Femur (tissue), 1 donor: ENCODE data around the gene CCDC85C.
A peak's percentile ranks its signal among the peaks of the same experiment; 100 is the strongest.

Experiments
- DNase-seq: peaks from one replicate; pipeline ENCODE4 v3.0.0-alpha.2; 2017

The CCDC85C gene

GRCh38 chr14:99604766-99605298, 825 bp upstream of the CCDC85C start:
- DNase-seq, result no peak

- DNase-seq, result peak; percentile 96
Measured at GRCh38 chr14:99604278-99604765, 315 bp upstream of the CCDC85C start.

GRCh38 chr14:99602788-99603415, 1.1 kb downstream of the CCDC85C start:
- no peak for DNase-seq

GRCh38 chr14:99602054-99602787, 1.8 kb downstream of the CCDC85C start:
- DNase-seq, result no peak

- DNase-seq, result no peak
Measured at GRCh38 chr14:99601361-99601831, 2.6 kb downstream of the CCDC85C start.

- no peak for DNase-seq
Measured at GRCh38 chr14:99600232-99600888, 3.6 kb downstream of the CCDC85C start.

- DNase-seq, result no peak
Measured at GRCh38 chr14:99599393-99599792, 4.6 kb downstream of the CCDC85C start.

GRCh38 chr14:99598774-99599173, 5.2 kb downstream of the CCDC85C start:
- no peak for DNase-seq

GRCh38 chr14:99597911-99598600, 6.0 kb downstream of the CCDC85C start:
- no peak for DNase-seq

- DNase-seq, result no peak
Measured at GRCh38 chr14:99596772-99597171, 7.2 kb downstream of the CCDC85C start.

- DNase-seq, result no peak
Measured at GRCh38 chr14:99596071-99596627, 7.9 kb downstream of the CCDC85C start.

GRCh38 chr14:99595524-99595923, 8.5 kb downstream of the CCDC85C start:
- DNase-seq, result no peak

- no peak for DNase-seq
Measured at GRCh38 chr14:99595034-99595433, 9.0 kb downstream of the CCDC85C start.

- DNase-seq, result no peak
Measured at GRCh38 chr14:99593971-99594841, 9.8 kb downstream of the CCDC85C start.

GRCh38 chr14:99592933-99593753, 10.9 kb downstream of the CCDC85C start:
- no peak for DNase-seq

- DNase-seq, result no peak
Measured at GRCh38 chr14:99592394-99592793, 11.6 kb downstream of the CCDC85C start.

GRCh38 chr14:99590746-99591555, 13.1 kb downstream of the CCDC85C start:
- no peak for DNase-seq

- DNase-seq, result no peak
Measured at GRCh38 chr14:99589651-99590530, 14.1 kb downstream of the CCDC85C start.

GRCh38 chr14:99589031-99589441, 15.0 kb downstream of the CCDC85C start:
- no peak for DNase-seq
